ENCODE results near the gene BHLHE41. TPM values are rescaled to one million over a fixed set of nuclear protein-coding genes. Genes with fewer than 3 reads are reported as not detected.
A peak's percentile ranks its signal among the peaks of the same experiment; 100 is the strongest.

BHLHE41 gene
- total RNA-seq (34.3 TPM), polyA plus RNA-seq (ENCODE audit: insufficient read depth, low read depth, low replicate concordance) (2.2 TPM)
- long read RNA-seq, donor 1, partial matches to known transcripts = 0 of 1 reads
- long read RNA-seq, donor 1, other reads (novel, unspliced or antisense) = 0 of 1 reads
- long read RNA-seq, donor 2 = 0 reads
- long read RNA-seq, donor 3 = 0 reads
- long read RNA-seq, donor 4 = 0 reads
- long read RNA-seq, donor 5 = 0 reads
- long read RNA-seq, donor 6 = 0 reads
- long read RNA-seq, donor 7, partial matches to known transcripts = 0 of 18 reads
- long read RNA-seq, donor 7, other reads (novel, unspliced or antisense) = 13 of 18 reads
- long read RNA-seq, donor 8 = 0 reads
- long read RNA-seq, donor 9, partial matches to known transcripts = 0 of 1 reads
- long read RNA-seq, donor 9, other reads (novel, unspliced or antisense) = 0 of 1 reads
- long read RNA-seq, donor 10 = 0 reads

DNA sequence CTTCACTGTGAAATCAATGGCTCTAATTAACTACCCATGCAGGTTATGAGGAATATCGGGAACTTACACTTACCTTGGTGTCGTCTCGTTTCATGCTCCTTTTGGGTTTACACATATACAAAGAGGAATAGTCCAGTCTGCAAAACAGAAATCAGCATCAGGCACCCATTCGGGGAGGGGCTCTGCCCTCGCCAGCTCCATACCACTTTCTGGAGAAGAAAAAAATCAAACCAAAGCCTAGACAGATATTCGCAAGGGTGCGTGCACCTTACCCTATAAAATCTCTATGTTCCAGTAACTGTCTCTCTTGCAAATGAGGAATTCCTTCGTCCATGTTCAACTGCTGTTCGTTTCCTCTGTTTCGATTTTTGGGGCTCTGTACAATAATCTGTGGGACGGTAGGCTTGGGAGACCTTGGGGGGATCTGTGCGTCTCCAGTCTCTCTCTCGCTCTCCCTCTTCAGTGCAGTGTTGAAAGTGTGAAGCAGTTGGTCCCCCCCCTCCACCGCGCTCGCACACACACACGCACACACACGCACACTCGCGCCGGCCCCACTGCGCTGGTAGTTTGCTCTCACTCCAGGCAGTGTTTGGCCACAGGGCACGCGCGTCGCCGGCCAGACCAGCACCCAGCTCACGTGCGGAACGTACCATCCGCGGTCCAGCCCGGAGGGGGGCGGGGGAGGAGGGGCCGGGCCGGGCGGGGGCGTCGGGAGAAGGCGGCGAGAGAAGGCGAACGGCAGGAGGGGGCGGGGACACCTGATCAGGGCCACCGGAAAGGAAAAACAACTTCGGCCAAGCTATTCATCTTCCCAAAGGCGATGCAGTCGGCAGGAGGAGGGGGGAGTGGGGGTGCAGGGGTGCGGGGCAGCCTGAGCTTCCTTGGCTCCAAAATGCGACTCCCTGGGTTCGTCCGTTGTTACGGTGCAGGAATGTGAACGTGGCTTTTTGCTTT lies at the start of gene BHLHE41:
TSS of gene BHLHE41 (minus strand) at position 592 of the 954 bp plus-strand sequence. CDS start at position 334, 258 bp downstream.
- TF ChIP-seq, protein P1, sequence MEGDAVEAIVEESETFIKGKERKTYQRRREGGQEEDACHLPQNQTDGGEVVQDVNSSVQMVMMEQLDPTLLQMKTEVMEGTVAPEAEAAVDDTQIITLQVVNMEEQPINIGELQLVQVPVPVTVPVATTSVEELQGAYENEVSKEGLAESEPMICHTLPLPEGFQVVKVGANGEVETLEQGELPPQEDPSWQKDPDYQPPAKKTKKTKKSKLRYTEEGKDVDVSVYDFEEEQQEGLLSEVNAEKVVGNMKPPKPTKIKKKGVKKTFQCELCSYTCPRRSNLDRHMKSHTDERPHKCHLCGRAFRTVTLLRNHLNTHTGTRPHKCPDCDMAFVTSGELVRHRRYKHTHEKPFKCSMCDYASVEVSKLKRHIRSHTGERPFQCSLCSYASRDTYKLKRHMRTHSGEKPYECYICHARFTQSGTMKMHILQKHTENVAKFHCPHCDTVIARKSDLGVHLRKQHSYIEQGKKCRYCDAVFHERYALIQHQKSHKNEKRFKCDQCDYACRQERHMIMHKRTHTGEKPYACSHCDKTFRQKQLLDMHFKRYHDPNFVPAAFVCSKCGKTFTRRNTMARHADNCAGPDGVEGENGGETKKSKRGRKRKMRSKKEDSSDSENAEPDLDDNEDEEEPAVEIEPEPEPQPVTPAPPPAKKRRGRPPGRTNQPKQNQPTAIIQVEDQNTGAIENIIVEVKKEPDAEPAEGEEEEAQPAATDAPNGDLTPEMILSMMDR (IDR thresholded peaks at IDR 0.05; ENCODE audit: borderline replicate concordance, extremely low read depth, insufficient read depth) = no peak
- Histone ChIP-seq H3K27me3 (ENCODE audit: control insufficient read depth, insufficient read depth, low read length) (peaks cover 36% of the 10 kb centered on the region), H3K9ac (ENCODE audit: low read length in 3 of 3) (peak within 1 kb of the TSS; percentile 15 to 76 (median 26)), H3K27ac (ENCODE audit: low read depth in 2 of 2, low read length in 2 of 2) (peak within 1 kb of the TSS; percentile 71 to 82), H3K4me1 (ENCODE audit: control insufficient read depth in 2 of 3, insufficient read depth in 2 of 3, low read depth in 1 of 3, low read length in 3 of 3) (peaks cover 3 to 13% (median 4%) of the 10 kb centered on the region in 3 donors), H3K4me3 (ENCODE audit: low read length in 3 of 3) (peak within 1 kb of the TSS; percentile 58 to 72 (median 70)), H3K36me3 (ENCODE audit: control insufficient read depth in 2 of 3, insufficient read depth in 3 of 3, low read length in 3 of 3) (no peaks in the 10 kb centered on the region), H3K9me3 (ENCODE audit: control insufficient read depth in 2 of 3, insufficient read depth in 1 of 3, low read length in 3 of 3) (no peaks in the 10 kb centered on the region)
- intact Hi-C loops (cut with DNase I) = no loop called here
- no peak for FAIRE-seq
- DNase-seq = peak; percentile 52 to 91 (median 68)

DNA sequence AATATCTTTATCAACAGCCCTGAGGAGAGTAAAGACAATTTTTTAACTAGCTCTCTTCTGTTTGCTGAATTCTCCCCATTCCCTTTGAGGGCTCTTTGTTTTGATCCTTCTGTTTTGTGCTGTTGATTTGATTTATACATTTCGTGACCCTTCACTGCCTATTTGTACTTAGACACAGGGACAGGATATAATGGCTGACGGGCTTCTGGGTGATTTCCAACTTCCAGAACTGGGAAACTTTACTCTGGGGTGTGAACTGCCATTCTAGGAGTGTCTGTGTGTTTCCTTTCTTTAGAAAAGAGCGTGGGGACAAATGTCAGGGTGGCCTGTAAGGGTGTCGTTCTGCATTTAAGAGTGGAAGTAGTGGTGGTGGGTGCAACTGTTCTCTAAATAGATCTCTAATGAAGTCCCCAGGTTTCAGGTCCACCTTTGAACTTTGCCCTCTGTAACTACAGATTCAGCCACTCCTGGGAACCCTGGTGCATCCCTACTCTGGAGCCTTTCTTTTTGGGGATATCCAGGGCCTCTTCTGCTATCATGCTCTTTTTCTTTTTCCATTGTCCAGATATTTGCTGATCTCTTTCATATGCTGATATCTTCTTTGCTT lies 48.2 kb upstream of the BHLHE41 start:
- no peaks in the 10 kb centered on the region for H3K4me1 ChIP-seq (ENCODE audit: control insufficient read depth in 2 of 3, insufficient read depth in 2 of 3, low read depth in 1 of 3, low read length in 3 of 3)
- H3K27me3 ChIP-seq (ENCODE audit: control insufficient read depth, insufficient read depth, low read length) = no peaks in the 10 kb centered on the region
- no peak overlapping the region for H3K27ac ChIP-seq (ENCODE audit: low read depth in 2 of 2, low read length in 2 of 2)
- intact Hi-C loops (cut with DNase I) = no loop called here
- H3K4me3 ChIP-seq (ENCODE audit: low read length in 3 of 3) = no peak overlapping the region
- H3K9me3 ChIP-seq (ENCODE audit: control insufficient read depth in 2 of 3, insufficient read depth in 1 of 3, low read length in 3 of 3) = no peaks in the 10 kb centered on the region
- H3K36me3 ChIP-seq (ENCODE audit: control insufficient read depth in 2 of 3, insufficient read depth in 3 of 3, low read length in 3 of 3) = no peaks in the 10 kb centered on the region
- no peak for FAIRE-seq
- peak in 1 of 5 donors; percentile 48 for DNase-seq
- H3K9ac ChIP-seq (ENCODE audit: low read length in 3 of 3) = no peak overlapping the region
- TF ChIP-seq, protein P1 (IDR thresholded peaks at IDR 0.05; ENCODE audit: borderline replicate concordance, extremely low read depth, insufficient read depth) = no peak

DNA sequence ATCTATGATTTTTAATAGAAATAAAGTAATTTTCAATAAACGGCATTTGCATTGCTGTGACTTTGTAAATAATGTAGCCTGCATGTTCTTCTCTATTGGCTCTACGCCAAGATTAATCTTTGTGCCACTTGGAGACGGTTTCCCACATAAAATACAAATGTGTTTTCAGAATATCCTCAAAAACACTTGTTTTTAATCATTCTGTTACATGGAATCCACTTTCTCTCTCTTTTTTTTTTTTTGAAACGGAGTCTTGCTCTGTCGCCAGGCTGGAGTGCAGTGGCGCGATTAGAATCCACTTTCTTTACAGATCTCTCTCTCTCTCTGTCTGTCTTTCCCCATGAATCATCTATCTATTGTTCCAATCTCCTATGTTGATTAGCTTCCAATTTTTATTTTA lies 47.7 kb upstream of the BHLHE41 start:
- Histone ChIP-seq H3K4me3 (ENCODE audit: low read length in 3 of 3) (no peak overlapping the region), H3K9me3 (ENCODE audit: control insufficient read depth in 2 of 3, insufficient read depth in 1 of 3, low read length in 3 of 3) (no peaks in the 10 kb centered on the region), H3K27me3 (ENCODE audit: control insufficient read depth, insufficient read depth, low read length) (no peaks in the 10 kb centered on the region), H3K36me3 (ENCODE audit: control insufficient read depth in 2 of 3, insufficient read depth in 3 of 3, low read length in 3 of 3) (no peaks in the 10 kb centered on the region), H3K4me1 (ENCODE audit: control insufficient read depth in 2 of 3, insufficient read depth in 2 of 3, low read depth in 1 of 3, low read length in 3 of 3) (no peaks in the 10 kb centered on the region), H3K9ac (ENCODE audit: low read length in 3 of 3) (no peak overlapping the region), H3K27ac (ENCODE audit: low read depth in 2 of 2, low read length in 2 of 2) (no peak overlapping the region)
- FAIRE-seq (no peak), DNase-seq (no peak)
- intact Hi-C loops (cut with DNase I) = no loop called here
- TF ChIP-seq, protein P1 (IDR thresholded peaks at IDR 0.05; ENCODE audit: borderline replicate concordance, extremely low read depth, insufficient read depth) = no peak

Data from kidney (tissue), 22 donors.